Measurements from ENCODE around the gene DENND1B. TPM values are rescaled to one million over a fixed set of nuclear protein-coding genes. Genes with fewer than 3 reads are reported as not detected.

DENND1B gene
- total and polyA plus RNA-seq, 9 of the 15 experiments (the other 6 are each of a cell fraction or from before 2014, with no cell fraction given): 2.1 to 12.1 (median 7.5) TPM

- Histone ChIP-seq H3K4me2 (ENCODE audit: insufficient read depth, low read length) (no peak overlapping the region), H2AFZ (ENCODE audit: low read depth, low read length) (no peak overlapping the region), H3K79me2 (ENCODE audit: control insufficient read depth, insufficient read depth, low read length) (peaks cover 10% of the 10 kb centered on the region; the same call in 2 of the 3 replicates), H3K27ac (ENCODE audit: extremely low read depth, low read depth, low read length) (no peak overlapping the region), H3K4me1 (replicated peaks in 1 of 2; ENCODE audit: control insufficient read depth in 2 of 2, insufficient read depth in 2 of 2, low read length in 2 of 2) (peaks cover 0 to 13% of the 10 kb centered on the region in 2 experiments; a peak in 3 of 5 replicates), H3K9me3 (replicated peaks; ENCODE audit: control insufficient read depth, insufficient read depth, low read depth, low read length) (no peaks in the 10 kb centered on the region), H4K20me1 (replicated peaks; ENCODE audit: control insufficient read depth, insufficient read depth, low read length) (no peaks in the 10 kb centered on the region), H3K9ac (ENCODE audit: insufficient read depth in 1 of 2, low read depth in 2 of 2, low read length in 2 of 2) (no peak overlapping the region), H3K27me3 (ENCODE audit: control insufficient read depth in 2 of 2, insufficient read depth in 2 of 2, low read length in 2 of 2) (no peaks in the 10 kb centered on the region), H3K9me1 (ENCODE audit: control insufficient read depth, insufficient read depth, low read length) (no peaks in the 10 kb centered on the region), H3K4me3 (no peak overlapping the region), H3K36me3 (ENCODE audit: control insufficient read depth, insufficient read depth, low read length) (no peaks in the 10 kb centered on the region)
- ATAC-seq (no peak), FAIRE-seq (no peak), DNase-seq (ENCODE audit: extremely low read depth in 1 of 4, low spot score in 3 of 4) (no peak)
- POLR2A ChIA-PET: no interaction called here
- TF ChIP-seq JUNB (CRISPR knock-in tag; conservative IDR thresholded peaks at IDR 0.05) (no peak), ZNF224 (CRISPR knock-in tag; IDR thresholded peaks at IDR 0.05) (no peak), KHSRP (IDR thresholded peaks at IDR 0.05) (no peak), ZNF282 (CRISPR knock-in tag; IDR thresholded peaks at IDR 0.05) (no peak), RBM25 (IDR thresholded peaks at IDR 0.05; ENCODE audit: low read depth, low read length, severe bottlenecking) (peak; percentile 30), CCNT2 (IDR thresholded peaks at IDR 0.05; ENCODE audit: borderline replicate concordance, extremely low read depth, insufficient read length, low read depth, low read length) (no peak), ZNF121 (CRISPR knock-in tag; conservative IDR thresholded peaks at IDR 0.05) (peak; percentile 82), ZBED1 (IDR thresholded peaks at IDR 0.05) (no peak), EP300 (IDR thresholded peaks at IDR 0.05; ENCODE audit: low read length) (no peak), BCLAF1 (IDR thresholded peaks at IDR 0.05; ENCODE audit: borderline replicate concordance in 1 of 2, control insufficient read depth in 1 of 2, low read depth in 2 of 2, low read length in 1 of 2) (no peak), NFXL1 (CRISPR knock-in tag; IDR thresholded peaks at IDR 0.05) (no peak), BMI1 (IDR thresholded peaks at IDR 0.05; ENCODE audit: low read length) (no peak), ZNF436 (CRISPR knock-in tag; IDR thresholded peaks at IDR 0.05) (no peak), ATF2 (CRISPR knock-in tag; IDR thresholded peaks at IDR 0.05) (no peak), KLF13 (tag; IDR thresholded peaks at IDR 0.05; ENCODE audit: borderline replicate concordance, low read depth) (no peak)
- whole genome bisulfite sequencing (ENCODE audit: insufficient coverage, low coverage, missing lambda C conversion rate): 93% methylated on average over 2 of the region's 2 CpGs
- in situ Hi-C loops (cut with MboI) (no loop called here), intact Hi-C loops (cut with micrococcal nuclease) (no loop called here)
- CTCF ChIA-PET (ENCODE audit: low intra/inter-chr PET ratio): no interaction called here
- no TSS peak for BruUV-seq (replicated peaks)
Measured at GRCh38 chr1:197743578-197743977, 31.7 kb downstream of the DENND1B start.
